ENCODE data around the gene NPW. TPM values are rescaled to one million over a fixed set of nuclear protein-coding genes. Genes with fewer than 3 reads are reported as not detected.

Gene NPW
- total RNA-seq, 1 donor from 2014 or later = 6.9 TPM

DNA sequence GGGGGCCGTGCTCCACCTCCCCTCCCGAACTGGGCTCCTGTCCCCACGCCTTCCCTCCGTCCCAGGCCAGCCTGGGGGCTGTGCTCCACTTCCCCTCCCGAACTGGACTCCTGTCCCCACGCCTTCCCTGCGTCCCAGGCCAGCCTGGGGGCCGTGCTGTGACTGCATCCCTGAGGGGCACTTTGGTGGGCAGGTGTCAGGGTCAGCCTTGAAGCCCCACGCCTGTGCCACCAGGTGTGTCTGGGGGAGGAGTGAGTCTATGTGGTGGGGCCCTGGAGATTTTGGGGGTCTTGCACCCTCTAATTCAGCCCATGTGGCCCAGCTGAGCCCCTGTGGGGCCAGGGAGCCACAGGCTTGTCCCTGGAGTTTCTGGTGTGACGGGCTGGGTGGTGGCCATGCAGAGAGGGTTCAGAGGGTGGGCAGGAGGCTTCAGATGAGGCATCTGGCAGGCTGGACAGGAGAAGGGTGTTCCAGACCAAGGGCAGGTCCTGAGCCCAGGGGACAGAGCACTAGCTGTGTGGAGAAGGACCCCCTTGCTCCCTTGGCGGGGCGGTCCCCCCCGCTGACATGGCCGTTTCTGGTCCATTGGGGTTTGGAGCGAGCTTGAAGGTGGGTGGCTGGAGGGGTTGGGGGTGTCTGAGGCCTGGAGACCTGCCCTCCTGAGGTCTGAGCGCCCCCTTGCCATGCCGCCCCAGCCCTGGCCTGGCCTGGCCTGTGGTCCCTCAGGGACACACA is 15.3 kb downstream of the NPW start:
- no peaks in the 10 kb centered on the region for H3K27me3 Mint-ChIP-seq
- no peak overlapping the region for H3K4me3 Mint-ChIP-seq
- H3K27ac Mint-ChIP-seq = no peak overlapping the region
- no peak for DNase-seq
- no peaks in the 10 kb centered on the region for H3K4me1 Mint-ChIP-seq
- intact Hi-C loops (cut with micrococcal nuclease) = no loop called here
- no peaks in the 10 kb centered on the region for H3K9me3 Mint-ChIP-seq
- no peaks in the 10 kb centered on the region for H3K36me3 Mint-ChIP-seq (ENCODE audit: low read depth)

DNA sequence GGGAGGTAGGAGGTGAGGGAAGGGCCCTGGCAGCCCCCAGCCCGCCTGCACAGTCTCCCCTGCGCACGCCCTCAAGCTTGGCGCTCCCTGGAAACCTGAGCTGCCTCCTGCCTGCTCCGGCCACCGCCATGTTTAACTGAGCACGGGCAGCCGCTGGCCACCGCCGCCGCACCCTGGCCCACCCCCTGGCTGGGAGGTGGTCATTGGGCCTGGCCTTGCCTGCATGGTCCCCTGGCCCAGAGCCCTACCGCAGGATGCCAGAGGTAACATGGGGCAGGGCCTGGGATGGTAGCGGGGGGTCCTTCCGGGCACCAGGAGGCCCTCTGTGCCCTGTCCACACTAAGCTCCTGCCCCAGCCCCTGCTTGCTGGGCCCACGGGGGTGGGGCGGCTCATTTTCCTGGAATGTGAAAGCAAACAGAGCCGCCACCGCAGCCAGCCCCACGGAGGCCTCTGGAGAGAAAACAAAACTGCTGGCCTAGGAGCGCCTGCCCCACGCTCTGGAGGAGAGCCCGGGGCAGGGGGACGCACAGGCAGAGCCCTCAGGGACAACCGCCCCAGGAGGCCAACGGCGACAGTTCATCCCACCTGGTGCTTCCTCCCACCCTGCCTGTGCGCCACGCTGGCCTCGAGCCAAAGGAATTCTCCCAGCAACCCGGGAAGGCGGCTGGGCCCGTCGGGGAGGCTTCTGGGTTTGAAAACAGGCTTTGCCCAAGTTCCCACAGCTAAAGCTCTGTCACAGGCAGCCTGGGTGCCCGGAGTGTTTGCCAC is 16.0 kb downstream of the NPW start:
- no peak overlapping the region for H3K27ac Mint-ChIP-seq
- H3K36me3 Mint-ChIP-seq (ENCODE audit: low read depth) = no peaks in the 10 kb centered on the region
- no peak for DNase-seq
- no peaks in the 10 kb centered on the region for H3K27me3 Mint-ChIP-seq
- no peaks in the 10 kb centered on the region for H3K9me3 Mint-ChIP-seq
- no peaks in the 10 kb centered on the region for H3K4me1 Mint-ChIP-seq
- H3K4me3 Mint-ChIP-seq = no peak overlapping the region
- intact Hi-C loops (cut with micrococcal nuclease) = no loop called here

DNA sequence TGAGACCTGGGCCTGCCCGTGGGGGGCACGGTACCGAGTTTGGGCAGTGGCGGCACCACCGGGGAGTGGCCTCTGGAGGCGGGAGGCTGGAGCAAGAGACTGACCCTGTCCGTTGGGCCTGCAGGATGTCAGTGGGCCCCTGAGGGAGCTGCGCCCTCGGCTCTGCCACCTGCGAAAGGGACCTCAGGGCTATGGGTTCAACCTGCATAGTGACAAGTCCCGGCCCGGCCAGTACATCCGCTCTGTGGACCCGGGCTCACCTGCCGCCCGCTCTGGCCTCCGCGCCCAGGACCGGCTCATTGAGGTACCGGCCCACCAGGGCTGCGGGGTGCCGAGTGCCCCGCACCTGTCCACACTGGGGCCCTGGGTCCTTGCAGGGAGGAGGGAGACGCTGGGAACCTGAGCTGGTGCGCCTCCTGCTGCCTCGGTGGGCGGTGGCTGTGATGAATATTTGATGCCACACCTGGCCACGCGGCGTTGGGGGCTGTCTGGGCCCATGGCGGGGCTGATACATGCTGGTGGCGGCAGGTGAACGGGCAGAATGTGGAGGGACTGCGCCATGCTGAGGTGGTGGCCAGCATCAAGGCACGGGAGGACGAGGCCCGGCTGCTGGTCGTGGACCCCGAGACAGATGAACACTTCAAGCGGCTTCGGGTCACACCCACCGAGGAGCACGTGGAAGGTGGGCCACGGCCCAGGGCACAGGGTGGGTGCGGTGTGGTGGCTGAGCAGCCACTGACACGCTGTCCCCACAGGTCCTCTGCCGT is 16.8 kb downstream of the NPW start:
- no peaks in the 10 kb centered on the region for H3K4me1 Mint-ChIP-seq
- no peak for DNase-seq
- H3K36me3 Mint-ChIP-seq (ENCODE audit: low read depth) = no peaks in the 10 kb centered on the region
- no peak overlapping the region for H3K4me3 Mint-ChIP-seq
- no peak overlapping the region for H3K27ac Mint-ChIP-seq
- intact Hi-C loops (cut with micrococcal nuclease) = no loop called here
- H3K27me3 Mint-ChIP-seq = no peaks in the 10 kb centered on the region
- H3K9me3 Mint-ChIP-seq = no peaks in the 10 kb centered on the region

DNA sequence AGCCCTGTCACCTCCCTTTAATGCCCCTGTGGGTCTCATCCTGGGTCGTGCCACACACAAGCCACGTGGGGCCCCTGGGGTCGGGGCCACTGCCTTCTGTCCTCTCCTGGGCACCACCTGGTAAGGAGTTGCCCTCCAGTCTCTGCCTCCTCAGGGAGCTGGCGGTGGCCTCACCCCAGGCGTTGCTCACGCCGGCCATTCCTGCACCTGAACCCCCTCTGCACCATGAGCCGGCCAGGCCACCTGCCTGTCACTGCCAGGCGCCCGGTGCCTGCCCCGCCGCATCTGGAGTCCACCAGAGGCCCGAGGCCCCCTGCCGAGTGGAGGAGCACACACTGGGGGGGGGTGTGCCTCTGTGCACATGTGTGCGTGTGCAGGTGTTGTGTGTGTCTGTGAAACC is 17.5 kb downstream of the NPW start:
- DNase-seq = no peak
- Mint-ChIP-seq H3K4me1 (no peaks in the 10 kb centered on the region), H3K9me3 (no peaks in the 10 kb centered on the region), H3K27me3 (no peaks in the 10 kb centered on the region), H3K36me3 (ENCODE audit: low read depth) (no peaks in the 10 kb centered on the region), H3K27ac (no peak overlapping the region), H3K4me3 (no peak overlapping the region)
- intact Hi-C loops (cut with micrococcal nuclease) = no loop called here

DNA sequence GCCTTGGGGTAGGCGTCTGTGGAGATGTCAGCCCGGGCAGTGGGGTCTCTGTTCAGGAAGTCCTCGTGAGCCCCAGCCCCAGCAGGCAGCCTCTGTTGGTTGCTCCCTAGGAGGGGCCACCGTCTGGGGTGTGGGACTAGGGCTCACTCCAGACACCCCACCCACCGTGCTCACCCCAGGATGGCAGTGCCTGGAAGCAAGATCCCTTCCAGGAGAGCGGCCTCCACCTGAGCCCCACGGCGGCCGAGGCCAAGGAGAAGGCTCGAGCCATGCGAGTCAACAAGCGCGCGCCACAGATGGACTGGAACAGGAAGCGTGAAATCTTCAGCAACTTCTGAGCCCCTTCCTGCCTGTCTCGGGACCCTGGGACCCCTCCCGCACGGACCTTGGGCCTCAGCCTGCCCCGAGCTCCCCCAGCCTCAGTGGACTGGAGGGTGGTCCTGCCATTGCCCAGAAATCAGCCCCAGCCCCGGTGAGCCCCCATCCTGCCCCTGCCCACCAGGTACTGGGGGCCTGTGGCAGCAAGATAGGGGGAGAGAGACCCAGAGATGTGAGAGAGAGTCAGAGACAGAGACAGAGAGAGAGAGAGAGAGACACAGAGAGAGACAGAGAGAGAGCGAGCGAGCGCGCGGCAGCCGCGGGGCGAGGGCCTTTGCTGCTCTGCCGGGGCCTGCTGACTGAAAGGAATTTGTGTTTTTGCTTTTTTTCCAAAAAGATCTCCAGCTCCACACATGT is 18.2 kb downstream of the NPW start:
- DNase-seq = no peak
- H3K27ac Mint-ChIP-seq = no peak overlapping the region
- no peaks in the 10 kb centered on the region for H3K27me3 Mint-ChIP-seq
- intact Hi-C loops (cut with micrococcal nuclease) = no loop called here
- no peak overlapping the region for H3K4me3 Mint-ChIP-seq
- no peaks in the 10 kb centered on the region for H3K9me3 Mint-ChIP-seq
- H3K4me1 Mint-ChIP-seq = no peaks in the 10 kb centered on the region
- no peaks in the 10 kb centered on the region for H3K36me3 Mint-ChIP-seq (ENCODE audit: low read depth)

DNA sequence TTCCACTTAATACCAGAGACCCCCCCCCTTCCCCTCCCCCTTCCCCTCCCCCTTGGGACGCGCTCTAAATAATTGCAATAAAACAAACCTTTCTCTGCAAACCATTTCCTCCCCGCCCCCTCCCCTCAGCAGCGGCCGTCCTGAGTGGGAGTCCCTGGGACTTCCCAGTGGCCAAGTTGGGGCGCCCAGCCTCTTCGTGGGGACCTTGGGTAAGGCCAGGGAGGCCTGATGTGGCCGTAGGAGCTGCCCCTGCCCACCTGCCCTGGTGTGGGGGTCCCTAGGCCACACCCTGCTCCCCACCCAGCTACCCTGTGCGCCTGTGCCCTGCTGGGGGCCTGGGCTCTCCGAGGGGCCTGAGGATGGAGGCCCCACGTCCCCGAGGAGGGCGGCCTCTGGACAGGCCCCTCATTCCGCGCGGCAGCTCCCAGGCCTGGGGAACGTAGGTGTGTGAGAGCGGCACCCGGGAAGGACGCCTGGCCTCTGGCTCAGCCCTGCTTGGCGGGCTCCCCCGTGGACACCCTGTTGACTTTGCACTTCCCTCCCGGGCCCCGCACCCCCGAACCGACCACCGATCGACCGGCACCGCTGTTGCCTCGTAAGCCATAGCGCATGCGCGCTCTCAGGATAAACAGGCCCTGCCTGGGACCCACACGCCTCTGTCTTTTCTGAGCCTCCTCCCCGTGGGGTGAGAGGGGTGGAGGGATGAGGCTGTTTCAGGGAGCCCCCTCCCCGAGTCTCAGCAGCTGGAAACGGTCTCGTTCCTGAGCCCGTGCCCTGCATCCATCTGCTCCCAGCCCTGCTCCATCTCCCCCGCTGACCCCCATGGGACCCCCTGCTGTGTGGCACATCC is 19.0 kb downstream of the NPW start:
- Mint-ChIP-seq H3K27ac (no peak overlapping the region), H3K36me3 (ENCODE audit: low read depth) (peaks cover 2% of the 10 kb centered on the region), H3K4me3 (no peak overlapping the region), H3K27me3 (no peaks in the 10 kb centered on the region), H3K4me1 (no peaks in the 10 kb centered on the region), H3K9me3 (no peaks in the 10 kb centered on the region)
- DNase-seq = no peak
- intact Hi-C loops (cut with micrococcal nuclease) = no loop called here

DNA sequence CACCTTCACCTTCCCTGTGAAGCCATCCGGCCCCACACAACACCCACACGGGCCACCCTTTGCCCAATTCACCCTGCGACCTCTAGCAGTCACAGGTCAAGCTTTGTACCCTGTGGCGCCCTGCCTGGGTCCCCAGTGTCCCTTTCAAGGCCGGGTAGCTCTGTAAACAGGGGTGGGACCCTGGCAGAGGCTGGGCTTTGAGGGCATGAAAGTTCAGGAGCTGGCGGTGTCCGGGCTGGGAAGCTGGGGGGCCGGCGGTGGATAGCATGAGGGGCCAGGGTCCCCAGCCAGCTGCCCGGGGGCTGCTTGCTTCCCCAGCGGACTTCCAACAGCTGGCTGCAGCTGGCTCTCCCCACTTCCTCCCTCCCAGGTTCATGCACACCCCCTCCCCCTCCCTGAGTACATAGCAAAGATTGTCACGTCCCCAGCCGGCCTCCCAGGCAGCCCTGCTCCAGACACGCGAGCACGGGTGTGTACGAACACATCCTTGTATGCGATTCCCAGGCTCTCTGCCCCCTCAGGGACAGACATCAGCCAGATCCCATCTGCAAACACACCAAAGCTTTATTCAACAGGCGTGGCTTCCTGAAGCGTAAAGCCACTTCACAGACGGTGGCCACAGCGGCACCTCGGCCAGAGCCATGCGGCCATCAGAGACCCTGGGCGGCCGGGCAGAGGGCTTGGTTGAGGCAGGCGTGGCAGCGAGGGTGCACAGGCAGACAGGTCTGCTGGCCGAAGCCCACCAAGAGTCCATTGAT is 19.9 kb downstream of the NPW start:
- Mint-ChIP-seq H3K9me3 (no peaks in the 10 kb centered on the region), H3K4me3 (no peak overlapping the region), H3K27me3 (no peaks in the 10 kb centered on the region), H3K36me3 (ENCODE audit: low read depth) (peaks cover 2% of the 10 kb centered on the region), H3K27ac (no peak overlapping the region), H3K4me1 (no peaks in the 10 kb centered on the region)
- intact Hi-C loops (cut with micrococcal nuclease) = no loop called here
- no peak for DNase-seq

DNA sequence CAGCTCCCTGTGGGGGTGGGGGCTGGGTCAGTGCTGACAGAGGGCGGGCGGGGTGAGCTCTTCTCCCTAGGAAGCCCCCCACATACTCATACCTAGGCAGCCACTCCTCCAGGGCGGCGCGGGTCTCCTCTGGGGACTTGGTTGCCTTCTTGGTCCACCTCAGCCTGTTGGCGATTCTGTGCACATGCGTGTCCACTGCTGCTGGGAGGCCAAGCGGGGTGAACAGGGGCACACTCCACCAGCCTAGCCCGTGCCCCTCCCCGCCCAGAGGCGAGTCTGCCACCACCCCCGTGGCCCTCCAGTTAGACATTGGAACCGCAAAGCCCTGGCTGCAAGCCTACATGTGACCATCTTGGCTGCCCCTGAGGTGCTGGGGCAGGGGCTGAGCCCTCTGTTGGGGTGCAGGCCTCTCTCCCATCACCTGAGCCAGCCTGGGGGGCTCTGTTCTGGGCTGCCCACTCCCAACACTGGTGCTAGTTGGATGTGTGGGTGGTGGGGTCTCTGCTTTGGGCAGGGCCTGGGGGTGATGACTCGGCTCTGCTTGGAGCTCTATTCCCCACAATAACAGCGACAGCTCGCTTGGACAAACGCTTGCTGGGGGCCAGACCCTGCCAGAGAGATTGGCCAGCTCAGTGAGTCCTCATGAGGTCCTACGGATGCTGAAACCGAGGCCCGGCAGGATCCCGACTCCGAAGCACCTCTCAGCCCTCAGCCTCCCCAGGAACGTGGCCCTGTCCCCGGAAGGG is 20.6 kb downstream of the NPW start:
- peaks cover 4% of the 10 kb centered on the region for H3K36me3 Mint-ChIP-seq (ENCODE audit: low read depth)
- no peaks in the 10 kb centered on the region for H3K4me1 Mint-ChIP-seq
- no peak overlapping the region for H3K27ac Mint-ChIP-seq
- no peak for DNase-seq
- H3K27me3 Mint-ChIP-seq = no peaks in the 10 kb centered on the region
- no peaks in the 10 kb centered on the region for H3K9me3 Mint-ChIP-seq
- intact Hi-C loops (cut with micrococcal nuclease) = no loop called here
- no peak overlapping the region for H3K4me3 Mint-ChIP-seq

DNA sequence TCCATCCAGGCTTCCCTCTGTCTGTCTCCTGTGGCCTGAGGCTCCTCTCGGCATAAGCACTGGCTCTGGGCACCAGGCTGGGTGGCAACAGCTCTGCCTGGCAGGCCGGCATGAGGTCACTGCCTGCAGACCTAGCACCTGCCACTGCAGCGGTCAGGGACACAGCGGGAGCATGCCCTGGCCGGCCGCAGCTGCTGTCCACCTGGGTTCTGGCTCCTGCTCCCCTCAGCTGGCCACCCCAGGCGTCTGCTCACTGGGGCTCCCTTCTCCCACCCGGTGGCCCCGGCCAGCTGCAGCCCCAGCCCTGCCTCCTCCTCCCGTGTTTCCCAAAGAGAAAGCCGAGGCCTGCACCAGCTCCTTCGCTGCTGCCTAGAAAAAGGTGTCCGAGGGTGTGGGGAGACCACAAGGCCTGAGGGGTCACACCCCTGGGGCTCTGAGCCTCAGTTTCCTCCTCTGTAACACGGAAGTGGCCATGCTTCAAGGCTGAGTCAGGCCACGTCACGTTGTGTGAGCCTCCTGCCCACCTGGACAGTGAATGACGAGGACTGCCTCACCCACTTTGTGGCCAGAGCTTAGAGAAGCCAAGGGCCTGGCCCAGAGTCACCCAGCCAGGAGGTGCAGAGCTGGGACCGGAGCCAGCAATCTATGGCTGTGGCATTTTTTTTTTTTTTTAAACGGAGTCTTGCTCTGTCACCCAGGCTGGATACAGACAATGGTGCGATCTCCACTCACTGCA is 21.4 kb downstream of the NPW start:
- Mint-ChIP-seq H3K27me3 (no peaks in the 10 kb centered on the region), H3K27ac (no peak overlapping the region), H3K4me3 (no peak overlapping the region), H3K36me3 (ENCODE audit: low read depth) (peaks cover 4% of the 10 kb centered on the region), H3K4me1 (no peaks in the 10 kb centered on the region), H3K9me3 (no peaks in the 10 kb centered on the region)
- DNase-seq = no peak
- intact Hi-C loops (cut with micrococcal nuclease) = no loop called here

DNA sequence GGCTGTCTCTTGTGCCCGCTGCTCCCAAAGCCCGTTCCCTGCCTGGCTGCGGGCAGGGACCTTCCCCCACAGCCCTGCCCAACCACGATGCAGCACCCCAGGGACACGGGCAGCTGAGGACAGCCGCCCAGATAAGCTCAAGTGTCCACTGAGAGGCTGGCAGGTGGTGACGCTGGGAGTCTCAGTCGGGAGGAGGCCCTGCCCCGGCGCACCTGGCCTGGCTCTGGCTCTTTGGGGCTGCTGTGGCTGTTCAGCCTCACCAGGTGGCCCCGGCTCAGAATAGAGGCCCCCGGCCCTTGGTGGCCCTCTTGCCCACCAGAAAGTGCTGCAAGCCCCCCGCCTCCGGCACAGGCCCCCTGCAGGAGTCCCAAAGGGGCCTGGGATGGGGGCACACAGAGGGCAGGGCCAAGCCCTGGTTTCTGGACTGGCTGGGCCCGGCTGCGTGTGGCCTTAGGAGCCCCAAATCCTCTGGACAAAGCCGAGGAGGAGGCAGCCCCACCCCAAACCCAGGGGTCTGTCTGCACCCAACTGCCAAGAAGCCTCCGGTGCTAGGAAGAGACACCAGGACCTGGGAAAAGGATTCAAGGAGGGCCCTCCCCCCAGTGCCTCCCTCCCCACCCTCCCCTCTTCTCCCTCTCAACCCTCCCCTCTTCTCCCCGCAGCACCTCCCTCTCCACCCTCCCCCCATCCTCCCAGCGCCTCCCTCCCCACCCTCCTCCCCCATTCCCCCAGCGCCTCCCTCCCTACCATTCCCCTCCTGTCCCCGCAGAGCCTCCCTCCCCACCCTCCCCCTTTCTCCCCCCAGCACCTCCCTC is 22.8 kb downstream of the NPW start:
- Mint-ChIP-seq H3K27ac (no peak overlapping the region), H3K4me1 (peaks cover 9% of the 10 kb centered on the region), H3K36me3 (ENCODE audit: low read depth) (peaks cover 7% of the 10 kb centered on the region), H3K9me3 (no peaks in the 10 kb centered on the region), H3K27me3 (no peaks in the 10 kb centered on the region), H3K4me3 (no peak overlapping the region)
- intact Hi-C loops (cut with micrococcal nuclease) = no loop called here
- DNase-seq = no peak
